GM12872 (cell line): ENCODE measurements around the gene NRG3.

ENCODE experiments used
- CTCF ChIP-seq: IDR thresholded peaks from 3 replicates; pipeline ENCODE4 v1.5.1; 2011; ENCODE audit warnings: low read depth, mild to moderate bottlenecking, low read length, moderate library complexity; ENCODE audit not compliant: insufficient read depth

Gene NRG3

GRCh38 chr10:82887488-82887887, 1012.5 kb downstream of the NRG3 start:
- no peak for TF ChIP-seq CTCF

- no peak for TF ChIP-seq CTCF
Observed at GRCh38 chr10:82888809-82889455, 1013.9 kb downstream of the NRG3 start.

- no peak for TF ChIP-seq CTCF
Observed at GRCh38 chr10:82889728-82890127, 1014.7 kb downstream of the NRG3 start.

GRCh38 chr10:82890573-82890972, 1015.6 kb downstream of the NRG3 start:
- no peak for TF ChIP-seq CTCF

- TF ChIP-seq CTCF, result no peak
Observed at GRCh38 chr10:82908096-82908495, 1033.1 kb downstream of the NRG3 start.

GRCh38 chr10:82908751-82909150, 1033.8 kb downstream of the NRG3 start:
- no peak for TF ChIP-seq CTCF

GRCh38 chr10:82910301-82910700, 1035.3 kb downstream of the NRG3 start:
- no peak for TF ChIP-seq CTCF
